Osteoblast (primary cell): Measurements from ENCODE around the gene PHLDA2. TPM values are rescaled to one million over a fixed set of nuclear protein-coding genes. Genes with fewer than 3 reads are reported as not detected.
"Not testable (repeated sequence)": the region's sequence is repeated elsewhere in the genome, so short reads cannot be mapped to it uniquely, and the experiment has no call there.

ENCODE experiments used
- DNase-seq: peaks from one replicate; pipeline ENCODE4 v3.0.0; 2011; ENCODE audit warnings: low spot score, mixed read lengths; ENCODE audit not compliant: insufficient read length; ENCODE audit errors: missing footprints
- H2AFZ ChIP-seq: 2 replicates; pipeline ENCODE4 v1.6.0; 2011; ENCODE audit warnings: mild to moderate bottlenecking, low read length
- H3K27ac ChIP-seq: 2 replicates; pipeline ENCODE4 v1.5.1; 2011; ENCODE audit warnings: mild to moderate bottlenecking, low read depth, low read length, moderate library complexity
- H3K27me3 ChIP-seq: 2 replicates; pipeline ENCODE4 v1.6.0; 2012; ENCODE audit warnings: mild to moderate bottlenecking, control low read depth, inconsistent platforms, low read length, moderate library complexity; ENCODE audit not compliant: insufficient read depth
- H3K36me3 ChIP-seq: 2 replicates; pipeline ENCODE4 v1.5.1; 2011; ENCODE audit warnings: mild to moderate bottlenecking, low read length, control low read depth, moderate library complexity; ENCODE audit not compliant: insufficient read depth
- H3K4me1 ChIP-seq: 2 replicates; pipeline ENCODE4 v1.5.1; 2011; ENCODE audit warnings: mild to moderate bottlenecking, low read length, control low read depth, moderate library complexity; ENCODE audit not compliant: insufficient read depth
- H3K4me2 ChIP-seq: 2 replicates; pipeline ENCODE4 v1.6.0; 2011; ENCODE audit warnings: mild to moderate bottlenecking, low read length; ENCODE audit not compliant: insufficient read depth
- H3K4me3 ChIP-seq: fragments of 200-600 bp; sonication (generic); 3 replicates; pipeline ENCODE4 v1.5.1; 2012; ENCODE audit warnings: mild to moderate bottlenecking, low read length, inconsistent platforms; ENCODE audit not compliant: insufficient read depth
- H3K79me2 ChIP-seq: 2 replicates; pipeline ENCODE4 v1.6.0; 2012; ENCODE audit warnings: mild to moderate bottlenecking, low read length, control low read depth, inconsistent platforms; ENCODE audit not compliant: insufficient read depth
- H3K9me3 ChIP-seq: 2 replicates; pipeline ENCODE4 v1.5.1; 2011; ENCODE audit warnings: low read depth, low read length, control low read depth
- H4K20me1 ChIP-seq: 2 replicates; pipeline ENCODE4 v1.6.0; 2012; ENCODE audit warnings: mild to moderate bottlenecking, low read length, control low read depth; ENCODE audit not compliant: insufficient read depth
- CTCF ChIP-seq: IDR thresholded peaks from 2 replicates; pipeline ENCODE4 v1.5.1; 2011; ENCODE audit warnings: mild to moderate bottlenecking, low read depth, low read length, moderate library complexity; ENCODE audit errors: extremely low read depth
- total RNA-seq: library from RNA; depleted of rRNA; stranded (reverse); fragments of >200 nt; gene quantifications from 2 replicates; pipeline ENCODE4 v1.2.3, GENCODE V29; 2012

The PHLDA2 gene
- total RNA-seq, 1 donor: 2.5 TPM

GRCh38 chr11:2910401-2910955 lies 18.7 kb downstream of the PHLDA2 start:
- Histone ChIP-seq H3K79me2 (no peaks in the 10 kb centered on the region), H3K27ac (no peak overlapping the region), H3K36me3 (no peaks in the 10 kb centered on the region), H4K20me1 (peaks cover 5% of the 10 kb centered on the region), H3K4me3 (no peak overlapping the region), H3K9me3 (no peaks in the 10 kb centered on the region), H2AFZ (no peak overlapping the region), H3K27me3 (no peaks in the 10 kb centered on the region), H3K4me2 (no peak overlapping the region), H3K4me1 (peaks cover 17% of the 10 kb centered on the region)
- DNase-seq: no peak
- no peak for TF ChIP-seq CTCF

- Histone ChIP-seq H3K27me3 (no peaks in the 10 kb centered on the region), H3K4me2 (no peak overlapping the region), H3K36me3 (no peaks in the 10 kb centered on the region), H3K9me3 (no peaks in the 10 kb centered on the region), H3K27ac (no peak overlapping the region), H3K4me3 (no peak overlapping the region), H3K4me1 (peaks cover 17% of the 10 kb centered on the region), H3K79me2 (no peaks in the 10 kb centered on the region), H2AFZ (no peak overlapping the region), H4K20me1 (peaks cover 5% of the 10 kb centered on the region)
- no peak for TF ChIP-seq CTCF
- DNase-seq: no peak
Observed at GRCh38 chr11:2909133-2909902, 19.9 kb downstream of the PHLDA2 start.

- no peaks in the 10 kb centered on the region for H3K9me3 ChIP-seq
- no peak for DNase-seq
- TF ChIP-seq CTCF: no peak
- no peaks in the 10 kb centered on the region for H4K20me1 ChIP-seq
- H3K27ac ChIP-seq: no peak overlapping the region
- no peaks in the 10 kb centered on the region for H3K27me3 ChIP-seq
- peaks cover 12% of the 10 kb centered on the region for H3K4me1 ChIP-seq
- no peak overlapping the region for H3K4me3 ChIP-seq
- no peaks in the 10 kb centered on the region for H3K79me2 ChIP-seq
- H3K36me3 ChIP-seq: no peaks in the 10 kb centered on the region
- H3K4me2 ChIP-seq: no peak overlapping the region
- no peak overlapping the region for H2AFZ ChIP-seq
Observed at GRCh38 chr11:2908130-2908529, 21.1 kb downstream of the PHLDA2 start.

GRCh38 chr11:2905299-2905698 lies 23.9 kb downstream of the PHLDA2 start:
- not testable (repeated sequence) for H3K27me3 ChIP-seq, H3K27ac ChIP-seq, H3K4me3 ChIP-seq, H3K4me1 ChIP-seq, H3K79me2 ChIP-seq, H3K36me3 ChIP-seq, H4K20me1 ChIP-seq, H2AFZ ChIP-seq, H3K9me3 ChIP-seq, DNase-seq, H3K4me2 ChIP-seq
